Measurements from ENCODE around the gene RBKS.
"Not testable (repeated sequence)": the region's sequence is repeated elsewhere in the genome, so short reads cannot be mapped to it uniquely, and the experiment has no call there.

Gene RBKS

DNA sequence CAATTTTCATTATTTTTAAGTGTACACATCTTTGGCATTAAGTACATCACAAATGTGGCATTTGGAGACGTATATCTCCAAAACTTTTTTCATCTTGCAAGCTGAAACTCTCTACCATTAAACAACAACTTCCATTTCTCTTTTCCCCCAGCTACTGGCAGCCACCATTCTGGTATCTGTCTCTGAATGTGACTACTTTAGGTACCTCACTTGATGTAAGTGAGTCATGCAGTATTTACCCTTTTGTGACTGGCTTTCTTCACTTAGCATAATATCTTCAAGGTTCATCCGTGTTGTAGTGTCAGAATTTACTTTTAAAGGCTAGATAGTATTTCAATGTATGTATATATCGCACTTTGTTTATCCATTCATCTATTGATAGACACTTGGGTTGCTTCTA lies 17.4 kb upstream of the RBKS start:
- in situ Hi-C loops (cut with HindIII; ENCODE audit: low sequenced_read_pairs): no loop called here

DNA sequence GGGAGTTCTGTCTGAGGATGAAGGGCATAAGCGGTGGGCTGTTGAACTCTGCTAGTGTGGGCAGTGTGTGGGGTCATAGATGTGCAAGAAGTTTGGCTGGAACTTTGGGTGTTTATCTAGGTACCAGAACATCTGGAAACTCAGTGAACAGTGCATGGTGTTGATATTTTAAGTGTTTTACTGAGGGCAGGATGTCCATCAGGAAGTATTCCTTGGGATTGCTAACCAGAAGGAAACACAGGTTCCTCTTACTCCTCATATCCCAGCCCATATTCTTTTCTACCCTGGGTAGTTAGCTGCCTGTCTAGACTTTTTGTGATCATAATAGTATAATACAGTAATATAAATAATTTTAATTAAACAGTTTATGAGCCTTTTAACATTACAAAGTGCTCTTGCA lies 15.9 kb upstream of the RBKS start:
- in situ Hi-C loops (cut with HindIII; ENCODE audit: low sequenced_read_pairs): no loop called here

DNA sequence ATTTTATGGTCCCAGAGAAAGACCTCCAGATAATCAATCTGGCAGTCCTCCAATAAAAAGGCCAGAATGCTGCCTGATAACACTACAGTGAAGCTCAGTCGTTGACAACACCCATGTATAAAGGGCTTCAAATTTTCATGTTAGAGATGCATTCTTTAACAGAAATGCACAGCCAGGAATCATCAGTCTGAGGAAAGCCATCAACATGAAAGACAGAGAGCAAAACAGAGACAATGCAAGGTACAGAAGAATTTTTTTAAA lies 14.1 kb upstream of the RBKS start:
- in situ Hi-C loops (cut with HindIII; ENCODE audit: low sequenced_read_pairs): no loop called here

DNA sequence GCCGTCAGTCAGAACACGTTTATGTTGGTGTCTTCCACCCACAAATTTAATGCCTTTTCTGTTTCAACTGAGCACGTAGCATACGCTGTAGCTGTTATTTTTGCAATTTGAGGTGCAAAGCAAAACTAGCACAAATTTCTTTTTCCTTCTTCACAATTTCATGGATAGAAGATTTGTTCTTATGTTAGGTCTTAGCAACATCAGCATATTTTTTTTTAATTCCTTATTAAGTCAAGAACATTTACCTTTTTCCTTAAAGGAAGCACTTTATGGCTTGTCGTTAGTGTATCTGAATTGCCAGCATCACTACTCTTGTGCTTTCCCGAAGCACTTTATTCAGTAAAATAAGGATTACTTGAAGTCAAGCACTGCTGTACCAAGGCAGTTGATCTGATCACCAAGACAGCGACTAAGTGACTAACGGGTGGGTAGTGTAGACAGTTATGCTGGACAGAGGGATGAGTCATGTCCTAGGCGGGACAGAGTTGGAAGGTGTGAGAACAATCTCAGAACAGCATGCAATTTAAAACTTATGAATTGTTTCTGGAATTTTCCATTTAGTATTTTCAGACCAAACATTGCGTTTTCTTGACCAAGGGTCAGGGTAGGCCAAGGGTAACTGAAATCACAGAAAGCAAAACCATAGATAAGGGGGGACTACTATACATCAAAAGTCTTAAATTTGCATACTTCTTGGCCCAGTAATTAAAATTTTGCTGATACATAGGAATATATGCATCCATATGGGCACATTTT lies 13.6 kb upstream of the RBKS start:
- in situ Hi-C loops (cut with HindIII; ENCODE audit: low sequenced_read_pairs): no loop called here

DNA sequence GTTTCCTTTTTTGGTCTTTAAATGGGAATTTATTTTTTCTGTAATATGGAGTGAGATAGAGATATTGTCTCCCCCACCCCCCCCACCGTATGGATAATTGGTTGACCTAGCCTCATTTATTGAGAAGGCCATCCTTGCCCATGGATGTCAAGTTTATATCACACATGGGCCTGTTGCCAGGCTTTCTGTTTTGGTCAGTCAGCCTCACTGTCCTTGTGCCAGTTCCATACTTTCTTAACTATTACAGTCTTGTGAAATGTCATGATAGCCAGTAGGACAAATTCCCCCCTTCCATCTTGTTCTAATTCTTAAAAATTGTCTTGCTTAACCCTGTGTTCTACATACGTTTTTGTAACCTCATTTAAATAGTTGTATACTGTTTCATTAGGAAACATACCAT lies 12.8 kb upstream of the RBKS start:
- in situ Hi-C loops (cut with HindIII; ENCODE audit: low sequenced_read_pairs): no loop called here

DNA sequence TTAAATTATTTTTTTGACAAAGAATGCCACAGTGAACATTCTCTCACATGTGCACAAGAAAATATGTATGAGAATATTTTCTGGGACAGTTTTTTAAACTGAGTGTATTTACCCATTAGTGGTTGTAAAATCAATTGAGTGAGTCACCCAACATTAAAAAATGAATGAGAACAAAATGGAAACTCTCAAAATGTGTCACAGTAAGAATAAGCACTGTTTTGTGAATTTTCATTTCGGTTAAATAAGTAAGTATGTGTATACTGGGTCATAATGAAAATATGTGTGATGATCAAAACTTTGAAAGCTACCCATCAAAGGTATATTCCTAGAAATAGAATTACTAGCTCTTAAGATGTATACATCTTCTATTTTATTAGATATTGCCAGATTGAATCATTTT lies 11.9 kb upstream of the RBKS start:
- in situ Hi-C loops (cut with HindIII; ENCODE audit: low sequenced_read_pairs): no loop called here

DNA sequence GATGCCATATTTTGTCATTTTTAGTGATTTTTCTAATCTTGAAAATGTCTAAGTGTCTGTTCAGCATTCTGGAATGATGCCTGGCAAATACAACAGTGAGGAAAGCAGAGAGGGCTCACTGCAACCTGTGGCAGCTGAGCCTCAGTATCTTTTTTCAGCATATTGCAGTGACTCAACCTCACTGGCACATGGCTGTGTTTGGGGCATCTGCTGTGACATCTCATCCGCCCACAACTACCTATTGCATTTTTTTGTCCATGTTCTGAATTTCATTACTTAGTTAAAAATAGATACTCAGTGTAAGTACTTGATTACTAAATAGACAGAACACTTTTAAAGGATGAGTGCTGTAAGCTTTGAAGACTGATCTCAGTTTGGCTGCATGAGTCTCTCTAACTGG lies 11.0 kb upstream of the RBKS start:
- in situ Hi-C loops (cut with HindIII; ENCODE audit: low sequenced_read_pairs): no loop called here

DNA sequence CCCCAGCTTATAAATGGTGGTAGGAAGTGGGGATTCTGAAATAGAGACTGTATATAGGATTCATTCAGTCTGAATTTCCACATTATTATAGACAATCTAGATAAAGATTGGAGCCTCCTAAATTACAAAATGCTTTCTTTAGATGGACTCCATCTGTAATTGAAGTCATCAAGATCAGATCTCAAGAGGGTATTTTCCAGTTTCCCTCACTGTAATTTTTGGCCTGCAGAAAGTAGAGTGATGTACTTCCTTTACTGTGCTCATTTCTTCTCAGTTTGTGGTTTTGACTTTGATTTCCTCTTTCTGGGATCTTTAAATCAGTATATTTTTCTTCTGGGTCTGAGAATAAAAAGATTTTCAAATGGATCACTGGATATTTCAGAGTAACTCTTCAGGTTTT lies 7.5 kb upstream of the RBKS start:
- in situ Hi-C loops (cut with HindIII; ENCODE audit: low sequenced_read_pairs): no loop called here

DNA sequence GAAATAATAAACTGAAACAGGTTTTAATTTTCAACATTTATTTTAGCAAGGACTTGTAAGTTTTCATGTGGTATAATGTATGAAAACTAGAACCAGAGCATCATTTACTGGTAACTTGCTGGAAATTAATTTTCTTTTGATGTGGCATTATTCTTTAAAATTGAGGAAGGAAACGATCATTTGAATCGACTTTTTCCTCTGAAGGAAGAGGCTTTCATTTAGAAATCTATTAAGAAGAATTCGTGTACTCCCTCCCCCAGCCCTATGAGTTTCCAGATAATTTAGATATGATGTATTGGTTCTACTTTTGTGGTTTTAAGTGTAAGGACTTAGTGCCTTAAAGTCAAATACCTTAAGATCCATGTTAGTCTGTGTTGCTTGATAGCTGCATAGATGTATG lies 2.8 kb upstream of the RBKS start:
- in situ Hi-C loops (cut with HindIII; ENCODE audit: low sequenced_read_pairs): no loop called here

DNA sequence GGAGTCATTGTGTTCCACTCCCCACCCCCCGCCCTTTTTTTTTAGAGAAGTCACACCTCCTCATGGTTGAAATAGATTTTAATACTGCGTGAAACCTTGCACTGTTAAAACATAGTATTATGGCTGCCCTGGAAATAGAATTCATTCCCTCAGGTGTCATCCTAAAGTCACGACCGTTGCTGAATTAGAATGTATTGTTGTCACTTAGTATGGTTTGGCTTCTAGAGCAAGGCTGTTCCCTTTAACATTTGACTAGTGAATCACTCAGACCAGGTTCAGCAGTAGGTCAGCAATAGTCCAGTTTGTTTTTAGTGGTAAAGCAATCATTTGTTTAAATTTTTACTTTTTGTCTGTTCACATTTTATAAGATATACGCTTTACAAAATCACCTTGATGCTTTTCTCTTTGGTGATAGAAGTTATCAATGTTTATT lies 1.5 kb upstream of the RBKS start:
- in situ Hi-C loops (cut with HindIII; ENCODE audit: low sequenced_read_pairs): no loop called here

DNA sequence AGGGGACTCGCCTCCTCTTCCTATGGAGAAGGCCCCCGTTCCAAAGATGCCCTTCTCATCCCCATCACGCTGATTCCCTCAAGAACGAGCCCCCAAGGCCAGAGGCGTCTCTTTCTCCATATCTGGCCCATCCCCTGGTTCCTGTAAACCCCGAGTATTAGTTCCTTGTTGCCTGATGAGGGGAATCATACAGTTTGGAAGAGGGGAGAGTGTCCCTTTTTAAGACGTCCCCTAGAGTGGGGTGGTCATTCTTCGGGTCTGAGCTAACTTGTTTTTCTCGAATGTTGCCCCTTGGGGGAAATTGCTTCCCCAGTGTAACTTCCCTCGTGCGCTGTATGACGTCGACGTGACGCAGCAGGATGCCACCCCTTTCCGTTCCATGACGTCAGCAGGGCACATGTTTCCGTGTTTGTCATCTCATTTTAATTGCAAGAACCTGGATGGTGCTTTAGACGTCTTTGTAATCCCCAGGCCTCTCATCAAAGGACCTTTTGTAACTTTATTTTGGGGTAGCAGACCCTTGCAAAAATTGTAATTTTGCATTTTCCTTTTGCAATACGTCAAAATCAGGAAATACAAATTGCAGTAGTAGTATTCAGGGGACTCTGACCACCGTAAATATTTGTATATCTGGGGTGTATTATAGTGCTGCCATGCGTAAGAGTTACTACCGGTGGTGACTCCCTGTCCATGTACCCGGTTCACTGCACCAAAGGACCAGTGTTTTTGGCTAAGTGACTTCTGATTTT lies 911 bp upstream of the RBKS start:
- in situ Hi-C loops (cut with HindIII; ENCODE audit: low sequenced_read_pairs): no loop called here

DNA sequence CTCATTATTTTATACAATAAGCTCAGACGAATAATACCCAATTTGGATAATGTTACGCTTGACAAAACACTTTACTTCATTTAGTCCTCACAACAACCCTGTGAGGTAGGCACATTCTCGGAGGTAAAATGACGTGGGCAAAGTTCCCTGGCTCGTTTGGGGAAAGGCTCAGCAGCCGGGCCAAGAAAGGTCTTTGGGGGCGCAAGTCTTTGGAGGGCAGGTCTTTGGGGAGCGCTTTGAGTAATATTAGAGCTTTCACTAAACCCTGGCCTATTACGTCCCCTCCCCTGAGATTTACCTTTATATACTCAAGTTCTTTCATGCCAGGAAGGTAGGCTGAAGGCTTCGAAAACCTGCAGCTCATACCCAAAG lies 427 bp downstream of the RBKS start:
- in situ Hi-C loops (cut with HindIII; ENCODE audit: low sequenced_read_pairs): no loop called here

DNA sequence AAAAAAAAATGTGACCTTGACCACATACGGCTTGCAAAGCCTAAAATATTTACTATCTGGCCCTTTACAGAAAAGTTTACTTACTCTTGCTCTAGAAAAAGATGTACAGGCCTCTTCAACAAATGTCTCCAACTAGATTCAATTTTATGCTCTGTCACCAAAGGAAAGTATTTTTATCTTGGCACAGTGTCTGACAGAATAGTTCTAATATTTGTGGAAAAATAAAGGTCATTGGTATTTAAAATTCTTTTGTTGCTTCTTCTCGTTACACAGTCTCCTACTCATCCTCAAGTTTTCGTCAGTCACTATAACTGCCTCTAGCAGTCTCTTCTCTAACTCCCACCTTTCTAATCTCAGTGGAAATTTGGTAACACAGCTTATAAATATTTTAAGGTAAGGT lies 1.4 kb downstream of the RBKS start:
- in situ Hi-C loops (cut with HindIII; ENCODE audit: low sequenced_read_pairs): no loop called here

DNA sequence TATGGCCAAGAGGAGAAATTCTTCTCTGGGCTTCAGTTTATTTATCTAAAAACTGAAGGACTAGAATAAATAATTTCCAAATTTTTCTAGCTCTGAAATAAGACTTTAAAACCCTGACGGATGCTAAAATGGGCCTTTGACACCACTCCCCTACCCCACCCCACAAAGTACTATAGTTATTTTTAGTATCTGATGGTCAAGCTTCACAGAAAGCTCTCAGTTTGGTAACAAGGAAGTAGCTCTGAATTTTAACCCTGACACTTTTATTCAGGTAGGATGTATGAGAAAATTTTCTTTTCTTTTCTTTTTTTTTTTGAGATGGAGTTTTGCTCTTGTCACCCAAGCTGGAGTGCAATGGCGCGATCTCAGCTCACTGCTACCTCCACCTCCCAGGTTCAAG lies 2.4 kb downstream of the RBKS start:
- in situ Hi-C loops (cut with HindIII; ENCODE audit: low sequenced_read_pairs): no loop called here

DNA sequence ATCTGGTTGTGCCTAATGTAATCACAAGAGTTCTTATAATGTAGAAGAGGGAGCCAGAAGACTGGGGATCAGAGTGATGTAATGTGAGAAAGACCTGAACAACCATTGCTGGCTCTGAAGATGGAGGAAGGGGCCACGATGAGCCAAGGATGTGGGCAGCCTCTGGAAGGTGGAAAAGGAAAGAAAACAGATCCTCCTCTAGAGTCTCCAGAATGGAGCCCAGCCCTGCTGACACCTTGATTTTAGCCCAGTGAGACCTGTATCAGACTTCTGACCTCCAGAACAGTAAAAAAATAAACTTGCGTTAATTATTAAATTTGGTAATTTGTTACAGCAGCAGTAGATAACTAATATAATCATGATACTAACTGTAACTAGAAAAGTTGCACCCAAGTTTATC lies 3.1 kb downstream of the RBKS start:
- in situ Hi-C loops (cut with HindIII; ENCODE audit: low sequenced_read_pairs): no loop called here

DNA sequence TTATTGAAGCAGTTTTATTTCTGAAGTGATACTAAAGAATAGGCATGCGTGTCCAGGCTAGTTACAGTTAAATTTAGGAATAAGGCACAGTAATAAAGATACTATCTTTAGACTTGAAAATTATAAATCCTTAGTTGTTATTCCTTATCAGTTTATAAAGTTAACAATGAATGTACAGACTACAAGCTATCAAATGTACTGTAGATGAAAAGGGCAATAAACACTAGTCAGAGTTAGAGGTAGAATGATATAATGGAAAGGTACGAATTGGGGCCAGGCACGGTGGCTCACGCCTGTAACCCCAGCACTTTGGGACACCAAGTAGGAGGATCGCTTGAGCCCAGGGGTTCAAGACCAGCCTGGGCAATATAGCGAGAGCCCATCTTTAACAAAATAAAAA lies 3.9 kb downstream of the RBKS start:
- in situ Hi-C loops (cut with HindIII; ENCODE audit: low sequenced_read_pairs): no loop called here

DNA sequence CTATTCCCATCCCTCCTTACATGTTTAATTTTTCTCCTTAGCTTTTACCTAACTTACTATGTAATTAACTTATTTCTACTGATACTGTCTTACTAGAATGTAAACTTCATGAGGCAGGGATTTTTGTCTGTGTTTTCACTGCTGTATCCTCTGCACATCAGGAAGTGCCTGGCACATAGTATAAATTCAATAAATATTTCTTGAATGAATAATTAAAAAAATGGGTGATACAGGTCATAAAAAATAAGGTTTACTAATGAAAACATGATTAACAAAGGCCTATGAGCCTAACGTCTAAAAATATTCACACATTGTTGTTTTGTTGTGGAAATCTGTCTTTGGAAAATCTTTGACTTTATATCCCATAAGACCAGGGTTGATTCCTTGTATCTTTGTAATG lies 4.5 kb downstream of the RBKS start:
- in situ Hi-C loops (cut with HindIII; ENCODE audit: low sequenced_read_pairs): no loop called here

DNA sequence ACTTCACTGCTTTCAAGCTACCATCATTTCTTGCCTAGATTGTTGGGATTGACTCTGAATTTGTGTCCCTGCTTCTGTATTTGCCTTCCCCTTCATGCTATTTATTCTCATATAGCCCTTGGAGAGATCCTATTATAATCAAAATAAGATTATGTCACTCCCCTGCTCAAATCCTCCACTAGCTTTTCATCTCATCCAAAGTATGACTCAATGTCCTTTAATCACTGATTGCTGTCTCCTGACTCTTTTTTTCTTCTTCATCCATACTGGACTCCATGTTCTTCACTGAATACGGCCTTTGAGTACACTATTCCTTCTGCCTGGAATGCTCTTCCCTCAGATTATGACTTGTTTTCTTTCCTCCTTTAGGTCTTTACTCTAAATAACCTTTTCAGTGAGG lies 5.0 kb downstream of the RBKS start:
- in situ Hi-C loops (cut with HindIII; ENCODE audit: low sequenced_read_pairs): no loop called here

DNA sequence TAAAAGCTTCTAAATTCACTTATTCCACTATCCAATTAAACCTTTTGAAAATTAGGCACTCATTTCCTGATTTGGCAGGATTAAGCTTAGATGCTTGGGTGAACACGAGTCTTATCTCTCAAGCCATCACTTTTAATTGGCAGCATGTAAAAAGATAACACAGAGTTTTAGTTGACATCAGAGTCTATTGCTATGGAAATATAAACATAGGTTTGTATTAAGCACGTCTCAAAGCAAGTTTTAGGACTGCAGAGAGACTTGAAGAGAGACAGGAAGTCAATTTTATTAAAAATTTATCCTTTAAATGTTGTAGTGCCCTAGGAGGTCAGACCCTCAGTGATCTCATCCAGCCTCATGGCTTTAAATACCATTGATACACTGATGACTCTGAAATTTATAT lies 5.6 kb downstream of the RBKS start:
- in situ Hi-C loops (cut with HindIII; ENCODE audit: low sequenced_read_pairs): no loop called here

DNA sequence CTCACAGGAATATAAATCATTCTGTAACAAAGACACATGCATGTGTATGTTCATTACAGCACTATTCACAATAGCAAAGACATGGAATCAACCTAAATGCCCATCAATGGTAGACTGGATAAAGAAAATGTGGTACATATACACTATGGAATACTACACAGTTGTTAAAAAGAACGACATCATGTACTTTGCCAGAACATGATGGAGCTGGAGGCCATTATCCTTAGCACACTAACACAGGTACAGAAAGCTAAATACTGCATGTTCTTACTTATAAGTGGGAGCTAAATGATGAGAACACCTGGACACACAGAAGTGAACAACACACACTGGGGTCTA lies 7.6 kb downstream of the RBKS start:
- in situ Hi-C loops (cut with HindIII; ENCODE audit: low sequenced_read_pairs): not testable (repeated sequence)

DNA sequence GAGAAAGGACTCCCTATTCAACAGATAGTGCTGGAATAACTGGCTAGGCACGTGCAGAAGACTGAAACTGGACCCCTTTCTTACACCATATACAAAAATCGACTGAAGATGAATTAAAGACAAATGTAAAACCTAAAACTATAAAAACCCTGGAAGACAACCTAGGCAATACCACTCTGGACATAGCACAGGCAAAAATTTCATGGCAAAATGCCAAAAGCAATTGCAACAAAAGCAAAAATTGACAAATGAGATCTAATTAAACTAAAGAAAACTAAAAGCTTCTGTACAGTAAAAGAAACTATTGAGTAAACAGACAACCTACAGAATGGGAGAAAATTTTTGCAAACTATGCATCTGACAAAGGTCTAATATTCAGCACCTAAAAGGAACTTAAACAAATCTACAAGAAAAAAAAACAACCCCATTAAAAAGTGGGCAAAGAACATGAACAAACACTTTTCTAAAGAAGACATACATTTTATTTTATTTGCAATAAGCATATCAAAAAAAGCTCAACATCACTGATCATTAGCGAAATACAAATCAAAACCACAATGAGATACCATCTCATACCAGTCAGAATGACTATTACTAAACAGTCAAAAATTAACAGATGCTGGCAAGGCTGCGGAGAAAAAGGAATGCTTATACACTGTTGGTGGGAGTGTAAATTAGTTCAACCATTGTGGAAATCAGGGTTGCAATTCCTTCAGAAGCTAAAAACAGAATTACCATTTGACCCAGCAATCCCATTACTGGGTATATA lies 8.2 kb downstream of the RBKS start:
- in situ Hi-C loops (cut with HindIII; ENCODE audit: low sequenced_read_pairs): not testable (repeated sequence)

DNA sequence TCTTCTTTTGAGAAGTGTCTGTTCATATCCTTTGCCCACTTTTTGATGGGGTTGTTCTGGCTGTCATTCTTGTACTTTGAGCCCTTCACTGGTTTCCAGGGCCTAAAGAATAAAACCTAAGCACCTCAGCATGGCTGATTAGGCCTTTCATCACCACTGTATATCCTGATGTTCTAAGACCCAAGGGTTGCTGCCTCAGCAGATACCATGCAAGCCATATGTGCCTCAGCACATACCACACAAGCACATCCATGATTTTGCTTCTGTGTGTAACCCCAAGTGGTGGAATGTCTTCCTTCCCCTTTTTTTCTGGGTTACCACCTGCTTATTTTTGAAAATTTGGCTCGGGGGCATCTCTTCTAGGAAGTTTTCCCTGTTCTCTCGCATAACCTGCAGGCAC lies 11.4 kb downstream of the RBKS start:
- in situ Hi-C loops (cut with HindIII; ENCODE audit: low sequenced_read_pairs): no loop called here

All from endothelial cell of hepatic sinusoid (primary cell).